Epithelial cell of esophagus (primary cell): ENCODE measurements around the gene RAPGEF2.

ENCODE experiments used
- DNase-seq: peaks from one replicate; pipeline ENCODE4 v3.0.0; 2010; ENCODE audit warnings: low read depth
- H3K4me3 ChIP-seq: 2 replicates; pipeline ENCODE4 v1.5.1; 2011; ENCODE audit warnings: mild to moderate bottlenecking, low read length, control low read depth
- CTCF ChIP-seq: IDR thresholded peaks from 2 replicates; pipeline ENCODE4 v1.5.1; 2011; ENCODE audit warnings: low read depth, mild to moderate bottlenecking, low read length, control low read depth, inconsistent platforms; ENCODE audit not compliant: insufficient read depth; ENCODE audit errors: missing control alignments

RAPGEF2 gene

GRCh38 chr4:159366966-159367780 lies 264.3 kb downstream of the RAPGEF2 start:
- H3K4me3 ChIP-seq, result no peak overlapping the region
- DNase-seq, result peak; percentile 46
- no peak for TF ChIP-seq CTCF

- DNase-seq, result no peak
- no peak overlapping the region for H3K4me3 ChIP-seq
- no peak for TF ChIP-seq CTCF
Measured at GRCh38 chr4:159367781-159368080, 264.9 kb downstream of the RAPGEF2 start.

- no peak for TF ChIP-seq CTCF
- no peak overlapping the region for H3K4me3 ChIP-seq
Measured at GRCh38 chr4:159368320-159368719, 265.4 kb downstream of the RAPGEF2 start.

GRCh38 chr4:159369256-159369655 lies 266.4 kb downstream of the RAPGEF2 start:
- no peak for DNase-seq
- no peak overlapping the region for H3K4me3 ChIP-seq
- TF ChIP-seq CTCF, result no peak

More at GRCh38 chr4:159368320-159368719, 265.4 kb downstream of the RAPGEF2 start:
- no peak for DNase-seq

- H3K4me3 ChIP-seq, result no peak overlapping the region
- DNase-seq, result no peak
- TF ChIP-seq CTCF, result no peak
Measured at GRCh38 chr4:159370286-159370685, 267.4 kb downstream of the RAPGEF2 start.

- H3K4me3 ChIP-seq, result no peak overlapping the region
- no peak for TF ChIP-seq CTCF
- no peak for DNase-seq
Measured at GRCh38 chr4:159374749-159375530, 272.1 kb downstream of the RAPGEF2 start.

- H3K4me3 ChIP-seq, result no peak overlapping the region
- TF ChIP-seq CTCF, result no peak
- DNase-seq, result no peak
Measured at GRCh38 chr4:159376289-159376688, 273.4 kb downstream of the RAPGEF2 start.
